BJ (cell line): ENCODE results near the gene BIRC7. TPM values are rescaled to one million over a fixed set of nuclear protein-coding genes. Genes with fewer than 3 reads are reported as not detected.

Source experiments
- CTCF ChIA-PET: fragments of 350-600 bp; formaldehyde crosslinking; extraction: SDS; loops from one replicate; lab custom pipeline; 2021; ENCODE audit warnings: antibody characterized with exemption, inconsistent platforms; lab: Yijun Ruan, JAX
- POLR2A ChIA-PET: fragments of 300-600 bp; sonication (Branson Sonifier 250); formaldehyde crosslinking; extraction: SDS; loops from one replicate; lab custom pipeline; 2021; ENCODE audit warnings: antibody characterized with exemption; lab: Charles Lee
- DNase-seq: peaks from one replicate; pipeline ENCODE4 v3.0.0-alpha.2; 2011; ENCODE audit warnings: low read depth
- H3K27me3 ChIP-seq: 2 replicates; pipeline ENCODE4 v1.6.0; 2011; ENCODE audit warnings: low read length; ENCODE audit not compliant: control insufficient read depth, insufficient read depth
- H3K36me3 ChIP-seq: 2 replicates; pipeline ENCODE4 v1.5.1; 2011; ENCODE audit warnings: low read length; ENCODE audit not compliant: control insufficient read depth, insufficient read depth
- H3K4me3 ChIP-seq: 2 replicates; pipeline ENCODE4 v1.5.1; 2011; ENCODE audit warnings: low read depth, mild to moderate bottlenecking, control low read depth, low read length
- CTCF ChIP-seq: IDR thresholded peaks from 2 replicates; pipeline ENCODE4 v1.5.1; 2011; ENCODE audit warnings: low read depth, mild to moderate bottlenecking, control low read depth, inconsistent platforms, low read length, moderate library complexity; ENCODE audit not compliant: insufficient read depth
- polyA plus RNA-seq: library from polyadenylated mRNA; depleted of rRNA; stranded (reverse); fragments of >200 nt; gene quantifications from 2 replicates; pipeline ENCODE4 v1.2.3, GENCODE V29; 2011

BIRC7 gene
- polyA plus RNA-seq, 1 experiment: not detected

DNA sequence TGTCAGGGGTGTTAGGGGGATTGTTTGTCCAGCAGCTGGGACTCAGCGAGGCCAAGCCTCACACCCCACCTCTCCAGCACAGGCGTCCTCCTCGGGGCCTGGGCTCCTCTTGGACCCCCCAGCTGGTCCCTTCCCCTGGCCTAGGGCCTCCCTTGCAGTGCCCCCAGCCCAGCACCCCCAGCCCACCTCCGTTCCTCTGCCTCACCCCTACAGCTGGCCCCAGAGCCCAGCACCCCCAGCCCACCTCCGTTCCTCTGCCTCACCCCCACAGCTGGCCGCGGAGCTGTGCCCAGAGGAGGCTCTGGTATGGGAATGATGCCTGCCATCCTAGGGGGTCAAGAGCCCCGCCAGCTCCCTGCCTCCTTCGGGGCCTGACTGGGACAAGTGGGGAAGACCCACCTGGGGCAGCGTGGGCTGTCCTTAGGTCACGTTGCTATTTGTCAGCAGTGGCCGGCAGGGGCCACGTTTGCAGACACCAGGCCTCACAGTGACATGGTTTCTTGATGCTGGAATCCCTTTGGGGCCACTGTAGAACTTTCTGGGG lies 49.3 kb downstream of the BIRC7 start:
- no peaks in the 10 kb centered on the region for H3K27me3 ChIP-seq
- no peak overlapping the region for H3K4me3 ChIP-seq
- no peak for DNase-seq
- TF ChIP-seq CTCF: no peak
- CTCF ChIA-PET: interaction anchor here (1.0 to 2.7 kb wide), 4 partner anchors 14 to 61 kb away, joined by 3 to 17 read pairs (median 6); no protein-coding TSS in a partner anchor
- POLR2A ChIA-PET: no interaction called here
- H3K36me3 ChIP-seq: peaks cover 67% of the 10 kb centered on the region

GRCh38 chr20:63285636-63286615 lies 50.2 kb downstream of the BIRC7 start:
- CTCF ChIA-PET: interaction anchor here (1.2 to 2.7 kb wide), 3 partner anchors 17 to 62 kb away, joined by 4 to 17 read pairs (median 7); no protein-coding TSS in a partner anchor
- no peak for TF ChIP-seq CTCF
- no peak for DNase-seq
- no peaks in the 10 kb centered on the region for H3K27me3 ChIP-seq
- H3K36me3 ChIP-seq: peaks cover 61% of the 10 kb centered on the region
- POLR2A ChIA-PET: no interaction called here
- no peak overlapping the region for H3K4me3 ChIP-seq

GRCh38 chr20:63286781-63287696 lies 51.3 kb downstream of the BIRC7 start:
- no peak for DNase-seq
- no peaks in the 10 kb centered on the region for H3K27me3 ChIP-seq
- no peak overlapping the region for H3K4me3 ChIP-seq
- ChIA-PET POLR2A (no interaction called here), CTCF (interaction anchor here (1.4 to 2.7 kb wide), 3 partner anchors 12 to 63 kb away, joined by 3 to 17 read pairs (median 8); no protein-coding TSS in a partner anchor)
- no peak for TF ChIP-seq CTCF
- H3K36me3 ChIP-seq: peaks cover 50% of the 10 kb centered on the region

GRCh38 chr20:63287697-63288580 lies 52.2 kb downstream of the BIRC7 start:
- POLR2A ChIA-PET: no interaction called here
- Histone ChIP-seq H3K27me3 (no peaks in the 10 kb centered on the region), H3K36me3 (peaks cover 44% of the 10 kb centered on the region), H3K4me3 (no peak overlapping the region)
- TF ChIP-seq CTCF: no peak
- DNase-seq: no peak
- CTCF ChIA-PET: interaction anchor here (0.9 to 2.7 kb wide), 6 partner anchors 9 to 64 kb away, joined by 3 to 17 read pairs (median 3); partner anchors contain the start of gene ARFGAP1
